Fibroblast of lung (primary cell): ENCODE measurements around the gene HOXA9.

Experiments
- EZH2 ChIP-seq: IDR thresholded peaks from 2 replicates; pipeline ENCODE4 v1.5.1; 2012; ENCODE audit warnings: low read length, control low read depth, mild to moderate bottlenecking; ENCODE audit errors: missing control alignments
- TF ChIP-seq, protein P1 (sequence below), 2 donors: IDR thresholded peaks in 1 of 2; conservative IDR thresholded peaks in 1 of 2; 1 replicate in 1 of 2; 2 replicates in 1 of 2; pipeline ENCODE4 v1.5.1; 2011 to 2012; ENCODE audit warnings: low read length in 2 of 2, control low read depth in 1 of 2, inconsistent platforms in 1 of 2, low read depth in 1 of 2, mild to moderate bottlenecking in 1 of 2

DNA sequence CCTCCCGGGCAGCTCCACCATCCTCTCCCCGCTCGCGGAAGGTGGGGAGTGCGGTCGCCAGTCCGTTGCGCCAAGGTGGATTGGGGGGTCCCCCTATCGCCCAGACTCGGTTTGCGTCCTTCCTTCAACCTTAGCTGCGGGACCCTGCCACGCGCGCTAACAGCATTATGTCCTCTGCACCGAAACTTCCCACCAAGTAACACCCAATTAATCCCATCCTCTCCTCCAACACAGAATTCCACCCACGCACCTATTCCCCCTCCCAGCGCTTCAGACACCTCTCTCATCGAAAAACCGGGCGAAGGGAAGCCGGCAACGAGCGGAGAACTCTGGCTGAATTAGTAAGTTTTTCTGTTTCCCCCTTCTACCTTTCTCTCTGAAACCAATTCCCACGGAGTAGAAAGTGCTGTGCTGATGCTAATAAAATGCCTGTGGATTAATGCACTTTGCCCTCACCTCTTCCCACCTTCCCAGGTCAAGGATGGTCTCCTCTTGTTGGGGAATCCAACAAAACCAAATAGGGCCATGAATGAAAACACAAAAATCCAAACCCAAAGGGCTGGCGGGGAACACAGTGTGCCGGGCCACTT, 13.9 kb downstream of the HOXA9 start:
- TF ChIP-seq, protein P1, sequence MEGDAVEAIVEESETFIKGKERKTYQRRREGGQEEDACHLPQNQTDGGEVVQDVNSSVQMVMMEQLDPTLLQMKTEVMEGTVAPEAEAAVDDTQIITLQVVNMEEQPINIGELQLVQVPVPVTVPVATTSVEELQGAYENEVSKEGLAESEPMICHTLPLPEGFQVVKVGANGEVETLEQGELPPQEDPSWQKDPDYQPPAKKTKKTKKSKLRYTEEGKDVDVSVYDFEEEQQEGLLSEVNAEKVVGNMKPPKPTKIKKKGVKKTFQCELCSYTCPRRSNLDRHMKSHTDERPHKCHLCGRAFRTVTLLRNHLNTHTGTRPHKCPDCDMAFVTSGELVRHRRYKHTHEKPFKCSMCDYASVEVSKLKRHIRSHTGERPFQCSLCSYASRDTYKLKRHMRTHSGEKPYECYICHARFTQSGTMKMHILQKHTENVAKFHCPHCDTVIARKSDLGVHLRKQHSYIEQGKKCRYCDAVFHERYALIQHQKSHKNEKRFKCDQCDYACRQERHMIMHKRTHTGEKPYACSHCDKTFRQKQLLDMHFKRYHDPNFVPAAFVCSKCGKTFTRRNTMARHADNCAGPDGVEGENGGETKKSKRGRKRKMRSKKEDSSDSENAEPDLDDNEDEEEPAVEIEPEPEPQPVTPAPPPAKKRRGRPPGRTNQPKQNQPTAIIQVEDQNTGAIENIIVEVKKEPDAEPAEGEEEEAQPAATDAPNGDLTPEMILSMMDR (conservative IDR thresholded peaks at IDR 0.05 in 1 of 2, IDR thresholded peaks at IDR 0.05 in 1 of 2; ENCODE audit: low read depth in 1 of 2, low read length in 2 of 2), result no peak
- no peak for TF ChIP-seq EZH2
